GM18517 (cell line): ENCODE data around the gene LENEP.
"Not testable (repeated sequence)": the region's sequence is repeated elsewhere in the genome, so short reads cannot be mapped to it uniquely, and the experiment has no call there.

Experiments
- ATAC-seq: cut with Tn5 transposase; IDR thresholded peaks from one replicate; pipeline ENCODE4 v1.9.1; 2021; ENCODE audit warnings: mild to moderate bottlenecking, moderate library complexity; ENCODE audit not compliant: unreplicated experiment

The LENEP gene

DNA sequence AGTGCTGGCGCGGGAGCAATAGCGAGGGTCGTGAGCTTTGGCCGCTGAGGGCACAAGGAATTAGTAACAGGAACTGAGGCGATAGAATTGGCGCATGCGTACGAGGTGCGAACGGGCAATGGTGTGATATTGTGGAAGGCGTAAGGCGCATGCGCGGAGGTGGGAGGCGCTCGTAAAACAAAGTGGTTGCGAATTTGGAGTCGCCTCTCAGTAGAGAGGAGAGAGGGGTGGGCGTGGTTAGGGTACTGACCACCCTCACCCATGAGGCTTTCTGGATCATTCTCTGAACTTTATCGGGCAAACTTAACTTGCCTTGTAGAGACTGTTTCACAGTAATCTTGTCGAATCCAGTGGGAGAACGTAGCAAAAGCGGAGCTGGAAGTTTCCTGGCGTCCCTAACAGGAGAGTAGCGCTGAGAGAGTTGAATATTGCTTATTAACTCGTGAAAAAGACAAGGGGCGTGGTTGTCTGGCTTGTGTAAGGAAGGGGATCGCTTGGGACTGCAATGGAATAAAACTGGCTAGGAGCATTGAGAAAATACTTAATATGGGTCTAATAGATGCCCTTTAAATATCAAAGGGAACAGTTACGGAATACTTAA lies 18.5 kb upstream of the LENEP start:
- ATAC-seq: peak; percentile 45

DNA sequence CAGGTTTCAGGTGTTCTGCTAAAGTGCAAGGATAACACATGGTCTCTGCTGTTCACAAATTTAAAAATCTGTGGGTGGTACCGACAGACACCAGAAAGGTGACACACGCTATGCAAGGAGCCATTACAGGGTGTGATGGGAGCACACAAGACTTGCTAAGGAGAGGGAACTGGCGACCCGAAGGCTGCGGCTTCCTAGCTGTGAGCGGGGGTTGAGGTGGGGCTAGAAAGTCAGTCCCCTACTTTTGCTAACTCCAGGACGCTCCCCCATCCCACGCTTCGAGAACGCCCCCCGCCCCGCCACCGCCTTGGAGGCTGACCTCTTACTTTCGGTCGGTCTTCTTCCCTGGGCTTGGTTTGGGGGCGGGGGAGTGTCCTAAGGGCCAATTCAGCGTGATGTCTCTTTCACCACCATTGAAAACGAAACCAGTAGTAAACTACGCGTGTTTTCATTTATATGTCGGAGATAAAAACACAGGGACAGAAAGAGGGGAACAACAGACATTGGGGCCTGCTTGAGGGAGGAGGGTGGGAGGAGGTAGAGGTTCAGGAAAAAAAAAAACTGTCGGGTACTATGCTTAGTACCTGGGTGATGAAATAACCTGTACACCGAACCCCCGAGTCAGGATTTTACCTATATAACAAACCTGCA lies 17.9 kb upstream of the LENEP start:
- ATAC-seq: no peak

DNA sequence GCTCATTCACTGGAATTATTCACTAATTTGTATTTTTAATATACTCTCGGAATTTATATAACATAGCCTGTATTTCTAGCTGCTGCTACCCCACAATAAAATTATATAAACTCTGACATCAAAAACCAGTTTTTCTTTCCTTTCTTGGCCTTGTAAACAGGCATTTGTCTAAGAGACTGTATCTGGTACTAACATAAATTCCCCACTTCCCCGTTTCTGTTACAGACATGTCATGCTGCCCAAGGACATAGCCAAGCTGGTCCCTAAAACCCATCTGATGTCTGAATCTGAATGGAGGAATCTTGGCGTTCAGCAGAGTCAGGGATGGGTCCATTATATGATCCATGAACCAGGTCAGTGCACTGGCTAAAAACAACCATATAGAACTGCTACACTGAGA lies 15.6 kb upstream of the LENEP start:
- not testable (repeated sequence) for ATAC-seq

DNA sequence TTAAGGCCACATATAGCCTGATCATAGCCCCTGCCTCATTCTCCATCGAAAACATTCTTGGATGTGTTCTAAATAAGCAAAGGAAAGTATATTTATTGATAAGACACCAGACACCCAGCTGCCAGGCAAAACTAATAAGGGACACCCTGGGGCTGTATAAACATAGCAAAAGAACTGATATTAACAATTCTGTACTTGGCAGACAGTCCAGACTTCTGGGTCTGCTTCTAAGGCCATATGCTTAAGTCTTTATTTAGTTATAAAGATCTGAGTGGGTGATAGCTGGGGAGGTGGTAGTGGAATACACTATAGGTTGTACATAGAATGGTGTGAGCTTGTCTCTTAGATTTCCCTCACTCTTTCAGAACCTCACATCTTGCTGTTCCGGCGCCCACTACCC lies 15.0 kb upstream of the LENEP start:
- no peak for ATAC-seq

DNA sequence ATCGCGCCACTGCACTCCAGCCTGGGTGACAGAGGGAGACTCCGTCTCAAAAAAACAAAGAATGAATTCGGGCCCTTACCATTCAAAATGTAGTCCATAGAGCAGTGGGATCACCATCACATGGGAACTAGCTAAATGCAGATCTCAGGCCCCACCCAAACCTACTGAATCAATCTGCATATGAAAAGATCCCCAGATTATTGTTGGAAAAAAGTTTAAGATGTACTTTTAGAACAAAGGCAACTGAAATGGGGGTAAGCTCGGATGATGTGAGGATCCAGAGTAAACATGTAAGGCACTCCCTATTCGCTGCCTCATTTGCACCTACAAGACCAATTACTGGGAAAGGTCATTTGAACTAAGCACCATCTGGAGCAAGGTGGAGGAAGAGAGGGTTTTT lies 11.0 kb upstream of the LENEP start:
- ATAC-seq: no peak

DNA sequence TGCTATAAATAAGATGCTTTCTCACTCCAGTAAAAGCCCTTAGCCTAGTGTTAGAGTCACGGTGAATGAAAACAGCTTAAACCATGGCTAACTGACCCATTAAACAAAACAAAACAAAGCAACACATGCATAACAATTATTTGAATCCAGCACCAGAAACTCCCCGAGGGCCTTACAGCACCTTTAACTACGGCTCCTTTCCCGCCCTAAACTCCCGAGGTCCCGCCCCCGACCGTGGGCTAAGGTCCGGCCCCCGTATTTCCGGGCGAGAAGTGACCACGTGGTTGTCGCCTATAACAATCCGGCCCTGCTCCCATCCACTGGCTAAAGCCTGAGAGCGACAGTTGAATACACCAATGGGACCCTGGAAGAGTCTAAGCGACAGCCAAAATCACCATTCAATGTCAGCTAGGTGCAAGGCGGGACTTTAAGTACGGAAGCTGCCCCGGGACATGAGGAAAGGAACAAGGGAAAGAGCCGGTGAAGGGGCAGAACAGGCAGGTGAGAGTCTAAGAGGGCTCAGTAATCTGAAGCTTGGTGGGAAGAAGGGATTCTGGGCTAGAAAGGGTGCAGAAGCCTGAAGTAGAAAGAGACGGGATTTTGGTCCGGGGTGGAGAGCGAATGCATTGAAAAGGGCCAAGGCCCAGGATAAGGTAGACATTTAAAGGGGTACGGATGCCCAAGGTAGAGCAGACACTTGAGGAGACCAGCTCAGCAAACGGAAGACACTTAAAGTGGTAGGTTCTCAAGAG lies 10.3 kb upstream of the LENEP start, which contains the start of gene FLAD1:
FLAD1 (plus strand) TSS at position 448 of the 752 bp plus-strand sequence. CDS start 351 bp downstream, outside the sequence.
- peak; percentile 93 for ATAC-seq

DNA sequence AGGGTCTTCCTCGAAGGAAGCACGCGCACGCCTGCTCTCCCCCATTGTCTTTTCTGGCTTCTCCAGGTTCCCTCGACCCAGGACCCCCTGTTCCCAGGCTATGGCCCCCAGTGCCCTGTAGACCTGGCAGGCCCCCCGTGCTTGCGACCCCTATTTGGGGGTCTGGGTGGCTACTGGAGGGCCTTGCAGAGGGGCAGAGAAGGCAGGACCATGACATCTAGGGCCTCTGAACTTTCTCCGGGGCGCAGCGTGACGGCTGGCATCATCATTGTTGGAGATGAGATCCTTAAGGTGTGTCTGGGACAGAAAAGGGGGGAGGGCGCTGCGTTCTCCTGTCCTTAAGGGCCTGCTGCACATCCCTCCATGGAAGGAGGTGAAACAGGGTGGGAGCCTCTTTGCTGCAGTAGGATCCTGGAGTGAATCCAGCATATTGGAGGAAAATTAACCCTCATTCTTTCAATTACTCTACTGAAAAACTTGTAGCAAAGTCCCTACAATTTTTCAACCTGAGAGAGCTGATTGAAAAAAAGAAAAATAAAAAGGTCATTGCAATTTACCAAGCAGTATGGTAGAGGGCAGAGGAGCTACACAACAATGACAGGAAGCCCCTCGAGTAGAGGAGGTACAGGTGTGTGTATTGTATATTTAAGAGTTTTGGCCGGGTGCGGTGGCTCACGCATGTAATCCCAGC lies 9.5 kb upstream of the LENEP start:
- no peak for ATAC-seq

DNA sequence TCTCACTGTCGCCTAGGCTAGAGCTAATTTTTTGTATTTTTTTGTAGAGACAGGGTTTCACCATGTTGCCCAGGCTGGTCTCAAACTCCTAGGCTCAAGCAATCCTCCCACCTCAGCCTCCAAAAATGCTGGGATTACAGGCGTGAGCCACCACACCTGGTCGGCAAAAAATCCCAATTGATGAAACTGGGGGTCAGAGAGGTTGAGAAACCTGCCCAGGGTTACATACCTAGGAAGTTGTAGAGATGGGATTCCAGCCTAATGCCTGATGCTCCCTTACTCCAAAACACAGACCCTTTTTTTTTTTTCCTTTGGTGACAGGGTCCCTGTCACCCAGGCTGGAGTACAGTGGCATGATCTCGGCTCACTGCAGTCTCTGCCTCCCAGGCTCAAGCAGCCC lies 6.7 kb upstream of the LENEP start:
- not testable (repeated sequence) for ATAC-seq

DNA sequence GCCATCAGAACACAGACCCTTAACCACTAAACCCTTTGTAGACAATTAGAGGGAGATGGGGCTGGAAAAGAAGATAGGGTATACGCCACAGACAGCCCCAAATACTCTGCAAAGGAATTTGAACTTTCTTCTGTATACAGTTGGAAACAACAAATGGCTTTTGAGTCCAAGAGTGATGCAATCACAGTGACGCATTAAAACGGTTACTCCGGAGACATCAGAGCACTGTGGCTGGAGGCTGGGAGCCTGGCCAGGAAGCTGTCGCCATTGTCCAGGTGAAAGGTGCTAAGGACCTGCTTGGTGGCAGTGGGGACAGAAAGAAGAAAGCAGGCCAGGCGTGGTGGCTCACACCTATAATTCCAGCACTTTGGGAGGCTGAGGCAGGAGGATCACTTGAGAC lies 6.1 kb upstream of the LENEP start:
- no peak for ATAC-seq

DNA sequence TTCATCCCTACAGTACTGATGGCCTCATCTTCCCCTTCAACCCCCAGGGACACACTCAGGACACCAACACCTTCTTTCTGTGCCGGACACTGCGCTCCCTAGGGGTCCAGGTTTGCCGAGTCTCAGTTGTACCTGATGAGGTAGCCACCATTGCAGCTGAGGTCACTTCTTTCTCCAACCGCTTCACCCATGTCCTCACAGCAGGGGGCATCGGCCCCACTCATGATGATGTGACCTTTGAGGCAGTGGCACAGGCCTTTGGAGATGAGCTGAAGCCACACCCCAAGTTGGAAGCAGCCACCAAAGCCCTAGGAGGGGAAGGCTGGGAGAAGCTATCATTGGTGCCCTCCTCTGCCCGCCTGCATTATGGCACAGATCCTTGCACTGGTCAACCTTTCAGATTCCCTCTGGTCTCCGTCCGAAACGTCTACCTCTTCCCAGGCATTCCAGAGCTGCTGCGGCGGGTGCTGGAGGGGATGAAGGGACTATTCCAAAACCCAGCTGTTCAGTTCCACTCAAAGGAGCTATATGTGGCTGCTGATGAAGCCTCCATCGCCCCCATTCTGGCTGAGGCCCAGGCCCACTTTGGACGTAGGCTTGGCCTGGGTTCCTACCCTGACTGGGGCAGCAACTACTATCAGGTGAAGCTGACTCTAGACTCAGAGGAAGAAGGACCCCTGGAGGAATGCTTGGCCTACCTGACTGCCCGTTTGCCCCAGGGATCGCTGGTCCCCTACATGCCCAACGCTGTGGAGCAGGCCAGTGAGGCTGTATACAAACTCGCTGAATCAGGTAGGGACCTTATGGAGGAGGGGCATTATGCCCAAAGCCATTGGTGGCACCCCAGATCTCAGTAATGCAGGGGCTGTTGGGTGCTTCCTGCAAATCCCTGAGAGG lies 5.1 kb upstream of the LENEP start:
- ATAC-seq: no peak

DNA sequence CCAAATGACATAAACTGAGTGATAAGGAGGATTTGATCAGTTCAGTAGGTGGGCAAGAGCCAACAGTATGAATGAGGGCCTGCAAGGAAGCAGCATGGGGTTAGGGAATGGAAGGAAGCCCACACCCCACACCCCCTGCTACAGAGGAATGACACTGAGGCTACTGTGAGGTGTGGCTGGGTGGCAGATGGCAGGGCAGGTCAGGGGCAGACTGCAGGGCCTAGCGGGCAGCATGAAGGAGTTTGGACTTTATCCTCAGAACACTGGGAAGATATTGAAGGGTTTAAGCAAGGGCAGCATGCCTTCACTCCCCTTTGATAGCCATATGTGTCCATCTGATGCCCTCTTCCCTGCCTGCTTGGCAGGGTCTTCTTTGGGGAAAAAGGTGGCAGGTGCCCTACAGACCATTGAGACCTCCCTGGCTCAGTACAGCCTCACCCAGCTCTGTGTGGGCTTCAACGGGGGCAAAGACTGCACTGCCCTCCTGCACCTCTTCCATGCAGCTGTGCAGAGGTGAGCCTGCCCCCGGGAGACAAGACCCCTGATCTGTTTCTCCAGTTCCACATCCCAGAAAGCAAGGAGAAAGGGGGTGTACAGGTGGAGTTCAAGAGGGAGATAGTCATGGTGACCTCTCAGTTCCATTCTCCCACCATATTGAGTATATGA lies 4.1 kb upstream of the LENEP start:
- no peak for ATAC-seq

DNA sequence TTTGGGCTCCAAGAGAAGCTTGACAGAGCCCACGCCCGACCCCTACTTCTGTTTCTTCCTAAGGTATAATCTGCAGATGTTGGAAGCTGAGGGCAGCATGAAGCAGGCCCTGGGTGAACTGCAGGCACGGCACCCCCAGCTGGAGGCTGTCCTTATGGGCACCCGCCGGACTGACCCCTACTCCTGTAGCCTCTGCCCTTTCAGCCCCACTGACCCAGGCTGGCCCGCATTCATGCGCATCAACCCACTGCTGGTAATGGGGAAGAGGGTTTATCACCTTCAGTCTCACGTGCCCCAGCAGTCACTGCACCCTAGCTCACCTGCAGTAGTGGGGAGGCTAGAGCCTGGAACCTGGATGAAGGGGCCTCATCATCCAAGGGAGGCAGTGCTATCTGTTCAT lies 3.1 kb upstream of the LENEP start:
- ATAC-seq: no peak

DNA sequence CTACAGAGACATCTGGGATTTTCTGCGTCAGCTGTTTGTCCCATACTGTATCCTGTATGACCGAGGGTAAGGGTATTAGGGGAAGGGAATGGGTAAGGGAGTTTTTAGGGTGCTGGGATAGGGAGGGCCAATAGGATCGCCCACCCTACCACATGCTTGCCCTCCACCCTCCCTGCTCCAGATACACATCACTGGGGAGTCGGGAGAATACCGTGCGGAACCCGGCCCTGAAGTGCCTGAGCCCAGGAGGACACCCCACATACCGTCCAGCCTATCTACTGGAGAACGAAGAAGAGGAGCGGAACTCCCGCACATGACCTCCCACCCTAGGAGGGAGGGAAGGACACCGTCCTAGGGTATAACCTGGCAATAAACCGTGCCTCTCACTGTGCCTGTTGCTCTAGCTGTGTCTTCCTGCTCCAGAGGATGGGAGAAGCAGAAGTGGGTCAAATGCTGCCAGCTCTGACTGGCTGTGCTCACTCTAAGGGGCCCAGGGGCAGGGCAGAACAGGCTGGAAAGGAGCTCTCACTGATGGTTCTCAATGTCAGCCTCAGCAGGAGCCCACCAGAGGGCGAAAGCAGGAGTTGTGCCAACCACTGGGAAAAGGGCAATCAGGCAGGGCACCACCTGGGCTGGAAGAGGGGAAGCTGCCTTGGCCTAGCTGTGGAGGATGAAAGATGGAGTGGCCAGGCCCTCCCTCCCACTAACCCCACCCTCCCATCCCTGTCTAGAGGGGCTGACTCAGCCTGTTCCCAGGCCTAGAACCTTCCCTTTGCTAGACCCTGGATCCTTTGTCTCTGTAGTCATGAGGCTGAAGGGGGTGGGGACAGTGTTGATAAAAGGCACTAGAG lies 440 bp upstream of the LENEP start:
- ATAC-seq: no peak

DNA sequence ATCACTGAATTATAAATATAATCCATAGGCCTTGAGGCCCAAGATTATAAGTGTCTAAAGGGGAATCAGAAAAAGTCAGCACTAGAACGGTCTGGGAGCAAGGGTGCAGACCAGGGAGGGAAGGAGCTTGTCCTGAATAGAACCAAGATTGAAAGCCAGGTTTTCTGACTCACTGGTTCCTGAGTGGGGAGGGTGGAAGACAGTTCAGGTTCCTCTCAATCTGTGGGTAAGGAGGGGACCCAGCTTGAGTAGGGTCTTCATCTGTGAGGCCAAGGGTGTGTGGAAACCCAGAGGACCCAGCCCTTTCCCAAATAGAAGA lies 842 bp downstream of the LENEP start:
- ATAC-seq: no peak

DNA sequence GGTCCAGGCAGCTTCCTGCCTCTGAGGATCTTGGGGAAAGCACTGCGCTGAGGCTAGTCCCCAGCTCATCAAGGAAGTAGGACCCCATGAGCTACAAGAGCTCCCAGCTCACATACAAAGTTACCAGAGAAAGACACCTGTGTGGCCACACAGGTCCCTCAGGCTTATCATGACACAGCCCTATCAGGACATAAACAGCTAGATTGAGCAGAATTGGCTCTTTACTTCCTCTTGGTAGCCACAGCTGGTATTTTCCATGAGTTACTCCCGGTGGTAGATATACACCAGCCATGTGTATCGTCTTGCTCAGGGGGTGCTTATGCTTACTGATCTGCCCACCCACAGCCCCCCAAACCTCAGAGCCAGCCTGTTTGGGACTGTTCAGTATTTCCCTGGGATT lies 1.2 kb downstream of the LENEP start:
- no peak for ATAC-seq

DNA sequence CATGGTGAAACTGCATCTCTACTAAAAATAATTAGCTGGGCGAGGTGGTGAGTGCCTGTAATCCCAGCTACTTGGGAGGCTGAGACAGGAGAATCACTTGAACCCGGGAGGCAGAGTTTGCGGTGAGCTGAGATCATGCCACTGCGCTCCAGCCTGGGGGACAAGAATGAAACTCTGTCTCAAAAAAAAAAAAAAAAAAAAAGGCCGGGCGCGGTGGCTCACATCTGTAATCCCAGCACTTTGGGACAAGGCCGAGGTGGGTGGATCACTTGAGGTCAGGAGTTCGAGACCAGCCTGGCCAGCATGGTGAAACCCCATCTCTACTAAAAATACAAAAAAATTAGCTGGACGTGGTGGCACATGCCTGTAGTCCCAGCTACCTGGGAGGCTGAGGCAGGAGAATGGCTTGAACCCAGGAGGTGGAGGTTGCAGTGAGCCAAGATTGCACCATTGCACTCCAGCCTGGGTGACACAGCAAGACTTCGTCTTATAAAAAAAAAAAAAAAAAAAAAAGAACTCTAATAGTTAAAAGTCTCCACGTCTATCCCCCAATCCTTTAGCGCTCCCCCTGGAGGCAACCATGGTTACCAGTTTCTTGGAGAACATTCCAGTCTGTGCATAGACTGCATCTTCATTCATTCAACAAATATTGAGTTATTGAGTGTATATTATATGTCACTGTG lies 2.1 kb downstream of the LENEP start:
- ATAC-seq: not testable (repeated sequence)

DNA sequence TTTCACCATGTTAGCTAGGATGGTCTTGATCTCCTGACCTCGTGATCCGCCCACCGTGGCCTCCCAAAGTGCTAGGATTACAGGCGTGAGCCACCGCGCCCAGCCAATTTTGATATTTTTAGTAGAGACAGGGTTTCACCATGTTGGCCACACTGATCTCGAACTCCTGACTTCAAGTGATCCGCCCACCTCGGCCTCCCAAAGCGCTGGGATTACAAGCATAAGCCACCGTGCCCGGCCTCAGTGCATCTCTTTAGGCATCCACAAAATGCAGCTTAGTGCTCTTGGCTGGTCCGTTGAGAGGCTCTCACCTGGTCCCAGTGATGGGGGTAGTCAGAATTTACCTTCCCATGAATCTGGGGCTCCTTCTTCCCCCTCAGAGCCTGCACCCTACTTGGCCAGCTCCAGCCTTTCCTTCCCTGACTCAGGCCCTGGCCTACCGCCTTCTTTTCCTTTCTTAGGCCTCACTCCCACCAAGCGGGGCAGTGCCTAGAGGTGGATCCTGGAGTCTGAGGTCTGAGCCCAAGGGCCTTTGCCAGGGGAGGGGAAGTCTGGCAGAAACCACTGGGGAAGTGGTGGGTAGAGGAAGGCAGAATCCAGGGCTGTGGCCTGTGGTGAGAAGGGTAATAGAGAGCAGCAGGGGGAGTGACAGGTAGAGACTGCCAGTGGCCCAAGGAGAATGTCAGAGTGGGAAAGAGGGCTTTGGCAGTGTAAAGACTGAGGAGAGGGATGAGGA lies 3.7 kb downstream of the LENEP start:
- no peak for ATAC-seq

DNA sequence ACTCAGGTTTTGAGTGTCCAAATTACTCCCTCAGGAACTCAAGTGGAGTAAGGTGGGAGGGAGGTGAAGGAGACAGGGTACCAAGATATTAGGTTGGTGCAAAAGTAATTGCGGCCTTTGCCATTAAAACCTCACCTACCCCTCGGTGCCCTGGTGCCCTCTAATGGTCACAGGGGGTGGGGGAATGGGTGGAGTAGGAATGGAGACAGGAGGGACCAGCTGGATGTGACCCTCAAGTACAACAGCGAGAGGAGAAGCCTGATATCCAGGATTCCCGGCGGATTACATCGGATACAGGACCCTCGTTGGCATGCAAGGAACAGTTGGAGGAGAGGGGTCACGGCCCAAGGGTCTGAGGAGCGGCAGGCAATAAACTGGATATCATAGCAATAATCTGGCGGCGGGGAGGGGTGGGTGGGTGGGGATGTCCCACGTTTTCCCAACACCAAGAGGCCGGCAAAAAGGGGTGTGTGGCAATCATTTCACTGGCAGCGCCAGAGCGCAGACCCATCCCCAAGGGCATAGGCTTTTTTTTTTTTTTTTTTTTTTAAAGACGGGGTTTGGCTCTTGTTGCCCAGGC lies 4.9 kb downstream of the LENEP start:
- ATAC-seq: no peak
